ENCODE data around the gene RPGRIP1. TPM values are rescaled to one million over a fixed set of nuclear protein-coding genes. Genes with fewer than 3 reads are reported as not detected.

Gene RPGRIP1
- total and polyA plus RNA-seq, 5 donors from 2014 or later: 0.10 TPM; not detected in 4

DNA sequence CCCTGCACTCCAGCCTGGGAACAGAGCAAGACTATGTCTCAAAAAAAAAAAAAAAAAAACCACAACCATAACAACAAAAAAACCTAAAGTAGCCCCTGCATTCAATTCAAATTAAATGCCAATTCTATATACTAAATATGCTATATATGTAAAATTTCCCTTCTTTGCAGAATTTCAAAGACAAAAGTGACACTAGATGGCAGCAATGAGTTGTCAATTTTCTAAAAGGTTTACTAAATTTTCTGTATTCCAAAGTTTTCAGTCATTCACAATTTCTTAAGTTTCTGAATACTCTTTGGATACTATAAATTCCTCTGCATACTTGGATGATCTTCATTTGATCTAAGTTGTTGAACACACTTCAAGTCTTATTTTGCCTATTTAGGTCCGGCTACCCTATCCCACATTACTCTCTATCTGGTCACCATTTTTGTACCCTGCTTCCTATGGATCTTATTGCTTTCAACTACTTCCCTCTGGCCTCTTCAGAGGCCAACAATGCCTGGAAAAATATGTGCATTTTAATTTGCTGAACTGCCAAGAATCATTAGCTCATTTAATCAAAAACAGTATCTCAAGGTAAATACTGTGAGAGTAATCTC is 38.6 kb upstream of the RPGRIP1 start:
- H3K36me3 Mint-ChIP-seq: peaks cover 21% of the 10 kb centered on the region
- Histone ChIP-seq H3K27ac (ENCODE audit: insufficient read depth, low read length, poor library complexity, severe bottlenecking) (peak overlapping the region; percentile 9), H3K4me1 (ENCODE audit: control insufficient read depth, insufficient read depth, low read length, poor library complexity, severe bottlenecking) (peaks cover 46% of the 10 kb centered on the region), H3K36me3 (ENCODE audit: control insufficient read depth, insufficient read depth, low read length) (peaks cover 52% of the 10 kb centered on the region), H3K4me3 (ENCODE audit: low read depth, low read length) (no peak overlapping the region), H3K27me3 (ENCODE audit: control insufficient read depth, insufficient read depth, low read length) (no peaks in the 10 kb centered on the region), H3K9me3 (ENCODE audit: control insufficient read depth in 2 of 2, low read length in 2 of 2) (no peaks in the 10 kb centered on the region)
- no peaks in the 10 kb centered on the region for H3K27me3 Mint-ChIP-seq
- DNase-seq (peak in 2 of 3 donors; percentile 46 to 51), ATAC-seq (ENCODE audit: low read depth in 2 of 2) (no peak)
- no peaks in the 10 kb centered on the region for H3K9me3 Mint-ChIP-seq
- peak overlapping the region; percentile 6 to 89 (median 40) for H3K27ac Mint-ChIP-seq
- H3K4me3 Mint-ChIP-seq: peak overlapping the region in 3 of 4 donors; percentile 2 to 38 (median 3)
- peaks cover 36 to 89% (median 60%) of the 10 kb centered on the region in 4 donors for H3K4me1 Mint-ChIP-seq

DNA sequence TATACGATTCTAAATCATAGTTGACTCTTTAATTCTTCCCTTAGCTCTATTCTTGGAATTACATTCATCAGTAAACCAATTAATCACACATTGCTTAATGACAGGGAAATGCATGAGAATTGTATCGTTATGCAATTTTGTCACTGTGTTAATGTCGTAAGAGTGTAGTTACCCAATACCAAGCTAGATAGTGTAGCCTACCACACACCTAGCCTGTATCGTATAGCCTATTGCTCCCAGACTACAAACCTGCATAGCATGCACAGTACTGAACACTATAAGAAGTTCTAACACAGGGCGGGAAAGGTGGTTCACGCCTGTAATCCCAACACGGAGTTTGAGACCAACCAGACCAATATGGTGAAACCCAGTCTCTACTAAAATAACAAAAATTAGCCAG is 35.3 kb upstream of the RPGRIP1 start:
- Mint-ChIP-seq H3K9me3 (no peaks in the 10 kb centered on the region), H3K4me3 (peak overlapping the region in 2 of 4 donors; percentile 21 to 34), H3K36me3 (peaks cover 36% of the 10 kb centered on the region), H3K27ac (peak overlapping the region in 1 of 3 donors; percentile 74), H3K27me3 (no peaks in the 10 kb centered on the region), H3K4me1 (peaks cover 43 to 86% (median 57%) of the 10 kb centered on the region in 4 donors)
- DNase-seq (no peak), ATAC-seq (ENCODE audit: low read depth in 2 of 2) (no peak)
- peak overlapping the region; percentile 19 for H3K27ac ChIP-seq (ENCODE audit: insufficient read depth, low read length, poor library complexity, severe bottlenecking)
- peak overlapping the region; percentile 4 for H3K4me3 ChIP-seq (ENCODE audit: low read depth, low read length)
- peaks cover 59% of the 10 kb centered on the region for H3K36me3 ChIP-seq (ENCODE audit: control insufficient read depth, insufficient read depth, low read length)
- no peaks in the 10 kb centered on the region for H3K9me3 ChIP-seq (ENCODE audit: control insufficient read depth in 2 of 2, low read length in 2 of 2)
- H3K4me1 ChIP-seq (ENCODE audit: control insufficient read depth, insufficient read depth, low read length, poor library complexity, severe bottlenecking): peaks cover 47% of the 10 kb centered on the region
- H3K27me3 ChIP-seq (ENCODE audit: control insufficient read depth, insufficient read depth, low read length): no peaks in the 10 kb centered on the region

DNA sequence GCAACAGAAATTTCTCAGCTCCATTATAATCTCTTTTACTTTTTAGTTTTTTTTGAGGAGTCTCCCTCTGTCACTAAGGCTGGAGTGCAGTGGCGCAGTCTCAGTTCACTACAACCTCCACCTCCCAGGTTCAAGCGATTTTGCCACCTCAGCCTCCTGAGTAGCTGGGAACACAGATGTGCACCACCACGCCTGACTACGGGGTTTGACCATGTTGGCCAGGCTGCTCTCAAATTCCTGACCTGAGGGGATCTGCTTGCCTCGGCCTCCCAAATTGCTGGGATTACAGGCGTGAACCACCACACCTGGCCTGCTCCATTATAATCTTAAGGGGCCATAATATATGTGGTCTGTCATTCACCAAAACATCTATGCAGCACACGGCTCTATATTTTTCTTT is 34.1 kb upstream of the RPGRIP1 start:
- Histone ChIP-seq H3K36me3 (ENCODE audit: control insufficient read depth, insufficient read depth, low read length) (peaks cover 63% of the 10 kb centered on the region), H3K9me3 (ENCODE audit: control insufficient read depth in 2 of 2, low read length in 2 of 2) (no peaks in the 10 kb centered on the region), H3K27ac (ENCODE audit: insufficient read depth, low read length, poor library complexity, severe bottlenecking) (no peak overlapping the region), H3K27me3 (ENCODE audit: control insufficient read depth, insufficient read depth, low read length) (no peaks in the 10 kb centered on the region), H3K4me1 (ENCODE audit: control insufficient read depth, insufficient read depth, low read length, poor library complexity, severe bottlenecking) (peaks cover 36% of the 10 kb centered on the region), H3K4me3 (ENCODE audit: low read depth, low read length) (no peak overlapping the region)
- Mint-ChIP-seq H3K9me3 (no peaks in the 10 kb centered on the region), H3K4me1 (peaks cover 50 to 88% (median 65%) of the 10 kb centered on the region in 4 donors), H3K36me3 (peaks cover 49% of the 10 kb centered on the region), H3K27me3 (no peaks in the 10 kb centered on the region), H3K4me3 (peak overlapping the region in 3 of 4 donors; percentile 10 to 22 (median 19)), H3K27ac (peak overlapping the region in 2 of 3 donors; percentile 51 to 71)
- ATAC-seq (ENCODE audit: low read depth in 2 of 2): peak in 1 of 2 donors; percentile 3
- DNase-seq: no peak

DNA sequence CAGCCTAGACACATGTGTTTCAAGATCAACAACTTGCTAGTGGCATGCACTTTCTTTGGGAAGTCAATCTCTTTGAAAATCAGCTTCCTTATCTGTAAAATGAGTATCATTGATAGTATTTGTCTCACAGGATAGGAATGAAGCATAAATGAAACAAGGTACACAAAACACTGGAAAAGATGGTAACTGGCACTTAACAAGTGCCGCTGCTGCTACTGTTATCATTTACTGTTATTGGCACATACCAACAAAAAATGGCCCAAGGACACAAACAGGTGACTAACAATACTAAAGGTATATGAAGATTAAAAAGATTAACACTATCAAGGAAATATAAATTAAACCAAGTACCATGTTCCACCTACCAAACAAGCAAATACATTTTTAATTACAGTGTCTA is 31.5 kb upstream of the RPGRIP1 start:
- ATAC-seq (ENCODE audit: low read depth in 2 of 2) (no peak), DNase-seq (no peak)
- Mint-ChIP-seq H3K9me3 (no peaks in the 10 kb centered on the region), H3K36me3 (peaks cover 54% of the 10 kb centered on the region), H3K4me1 (peaks cover 45 to 85% (median 61%) of the 10 kb centered on the region in 4 donors), H3K27me3 (no peaks in the 10 kb centered on the region), H3K27ac (no peak overlapping the region), H3K4me3 (peak overlapping the region; percentile 26 to 88 (median 42))
- H3K4me1 ChIP-seq (ENCODE audit: control insufficient read depth, insufficient read depth, low read length, poor library complexity, severe bottlenecking): peaks cover 41% of the 10 kb centered on the region
- H3K4me3 ChIP-seq (ENCODE audit: low read depth, low read length): peak overlapping the region; percentile 2
- H3K9me3 ChIP-seq (ENCODE audit: control insufficient read depth in 2 of 2, low read length in 2 of 2): no peaks in the 10 kb centered on the region
- peaks cover 70% of the 10 kb centered on the region for H3K36me3 ChIP-seq (ENCODE audit: control insufficient read depth, insufficient read depth, low read length)
- no peak overlapping the region for H3K27ac ChIP-seq (ENCODE audit: insufficient read depth, low read length, poor library complexity, severe bottlenecking)
- H3K27me3 ChIP-seq (ENCODE audit: control insufficient read depth, insufficient read depth, low read length): no peaks in the 10 kb centered on the region

DNA sequence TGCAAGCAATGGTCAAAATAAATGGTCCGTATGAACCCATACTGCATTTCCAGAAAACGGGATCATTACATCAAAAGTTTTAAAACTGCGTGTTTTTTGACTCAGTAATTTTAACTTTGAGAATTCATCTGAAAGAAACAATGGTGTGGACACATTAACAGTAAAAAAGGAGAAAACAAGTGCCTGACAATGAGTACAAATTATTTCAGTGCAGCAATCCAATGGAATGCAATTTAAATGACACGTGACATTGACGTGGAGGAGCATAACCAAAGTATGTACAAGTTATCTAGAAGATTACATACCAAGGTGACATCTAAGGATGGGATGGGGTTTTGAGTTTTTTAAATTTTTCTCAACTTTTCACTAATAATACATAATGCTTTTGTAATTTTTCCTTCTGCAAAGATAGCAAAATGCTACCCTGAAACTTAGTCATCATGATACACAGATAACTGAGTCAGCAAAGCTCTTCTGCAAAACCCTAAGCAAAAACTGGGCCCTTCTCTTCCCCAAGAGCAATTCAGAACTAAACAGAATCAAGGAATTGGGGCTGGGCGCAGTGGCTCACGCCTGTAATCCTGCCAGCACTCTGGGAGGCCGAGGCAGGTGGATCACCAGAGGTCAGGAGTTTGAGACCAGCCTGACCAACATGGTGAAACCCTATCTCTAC is 31.0 kb upstream of the RPGRIP1 start:
- DNase-seq: no peak
- H3K9me3 ChIP-seq (ENCODE audit: control insufficient read depth in 2 of 2, low read length in 2 of 2): no peaks in the 10 kb centered on the region
- no peak for ATAC-seq (ENCODE audit: low read depth in 2 of 2)
- Mint-ChIP-seq H3K4me3 (peak overlapping the region in 1 of 4 donors; percentile 26), H3K27me3 (no peaks in the 10 kb centered on the region), H3K9me3 (no peaks in the 10 kb centered on the region), H3K4me1 (peaks cover 44 to 86% (median 63%) of the 10 kb centered on the region in 4 donors), H3K27ac (peak overlapping the region in 1 of 3 donors; percentile 84), H3K36me3 (peaks cover 54% of the 10 kb centered on the region)
- no peaks in the 10 kb centered on the region for H3K27me3 ChIP-seq (ENCODE audit: control insufficient read depth, insufficient read depth, low read length)
- peaks cover 71% of the 10 kb centered on the region for H3K36me3 ChIP-seq (ENCODE audit: control insufficient read depth, insufficient read depth, low read length)
- peaks cover 41% of the 10 kb centered on the region for H3K4me1 ChIP-seq (ENCODE audit: control insufficient read depth, insufficient read depth, low read length, poor library complexity, severe bottlenecking)
- H3K4me3 ChIP-seq (ENCODE audit: low read depth, low read length): no peak overlapping the region
- no peak overlapping the region for H3K27ac ChIP-seq (ENCODE audit: insufficient read depth, low read length, poor library complexity, severe bottlenecking)

DNA sequence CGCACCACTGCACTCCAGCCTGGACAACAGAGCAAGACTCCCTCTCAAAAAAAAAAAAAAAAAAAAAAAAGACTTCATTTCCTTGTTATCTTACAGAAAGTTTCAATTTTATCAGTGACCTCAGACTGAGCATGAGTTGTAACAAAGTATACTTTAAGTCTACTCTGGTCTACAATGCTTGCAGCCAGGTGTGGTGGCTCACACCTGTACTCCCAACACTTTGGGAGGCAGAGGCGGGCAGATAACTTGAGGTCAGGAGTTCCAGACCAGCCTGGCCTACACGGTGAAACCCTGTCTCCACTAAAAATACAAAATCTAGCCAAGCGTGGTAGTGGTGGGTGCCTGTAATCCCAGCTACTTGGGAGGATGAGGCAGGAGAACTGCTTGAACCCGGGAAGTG is 28.7 kb upstream of the RPGRIP1 start:
- Mint-ChIP-seq H3K27ac (peak overlapping the region in 1 of 3 donors; percentile 66), H3K4me3 (peak overlapping the region in 1 of 4 donors; percentile 33), H3K27me3 (no peaks in the 10 kb centered on the region), H3K4me1 (peaks cover 47 to 88% (median 68%) of the 10 kb centered on the region in 4 donors), H3K9me3 (no peaks in the 10 kb centered on the region), H3K36me3 (peaks cover 47% of the 10 kb centered on the region)
- Histone ChIP-seq H3K4me3 (ENCODE audit: low read depth, low read length) (no peak overlapping the region), H3K4me1 (ENCODE audit: control insufficient read depth, insufficient read depth, low read length, poor library complexity, severe bottlenecking) (peaks cover 53% of the 10 kb centered on the region), H3K27ac (ENCODE audit: insufficient read depth, low read length, poor library complexity, severe bottlenecking) (no peak overlapping the region), H3K27me3 (ENCODE audit: control insufficient read depth, insufficient read depth, low read length) (no peaks in the 10 kb centered on the region), H3K36me3 (ENCODE audit: control insufficient read depth, insufficient read depth, low read length) (peaks cover 71% of the 10 kb centered on the region), H3K9me3 (ENCODE audit: control insufficient read depth in 2 of 2, low read length in 2 of 2) (no peaks in the 10 kb centered on the region)
- DNase-seq (no peak), ATAC-seq (ENCODE audit: low read depth in 2 of 2) (no peak)

DNA sequence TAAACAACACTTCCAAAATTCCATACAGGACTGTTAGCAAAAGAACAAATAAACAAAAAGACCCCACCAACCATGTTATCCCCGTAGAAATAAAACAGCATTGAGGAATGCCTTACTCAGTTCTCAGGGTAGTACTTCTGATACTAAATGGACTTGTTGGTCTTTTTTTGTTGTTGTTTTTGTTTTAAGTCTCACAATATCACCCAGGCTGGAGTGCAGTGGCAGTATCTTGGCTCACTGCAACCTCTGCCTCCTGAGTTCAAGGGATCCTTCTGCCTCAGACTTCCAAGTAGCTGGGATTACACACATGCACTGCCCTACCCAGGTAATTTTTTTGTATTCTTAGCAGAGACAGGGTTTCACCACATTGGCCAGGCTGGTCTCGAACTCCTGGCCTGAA is 27.7 kb upstream of the RPGRIP1 start:
- H3K36me3 Mint-ChIP-seq: peaks cover 48% of the 10 kb centered on the region
- peaks cover 48 to 88% (median 66%) of the 10 kb centered on the region in 4 donors for H3K4me1 Mint-ChIP-seq
- Histone ChIP-seq H3K9me3 (ENCODE audit: control insufficient read depth in 2 of 2, low read length in 2 of 2) (no peaks in the 10 kb centered on the region), H3K36me3 (ENCODE audit: control insufficient read depth, insufficient read depth, low read length) (peaks cover 72% of the 10 kb centered on the region), H3K4me3 (ENCODE audit: low read depth, low read length) (no peak overlapping the region), H3K4me1 (ENCODE audit: control insufficient read depth, insufficient read depth, low read length, poor library complexity, severe bottlenecking) (peaks cover 57% of the 10 kb centered on the region), H3K27me3 (ENCODE audit: control insufficient read depth, insufficient read depth, low read length) (no peaks in the 10 kb centered on the region), H3K27ac (ENCODE audit: insufficient read depth, low read length, poor library complexity, severe bottlenecking) (no peak overlapping the region)
- H3K9me3 Mint-ChIP-seq: no peaks in the 10 kb centered on the region
- DNase-seq (no peak), ATAC-seq (ENCODE audit: low read depth in 2 of 2) (no peak)
- H3K27me3 Mint-ChIP-seq: no peaks in the 10 kb centered on the region
- peak overlapping the region in 2 of 4 donors; percentile 43 to 46 for H3K4me3 Mint-ChIP-seq
- peak overlapping the region in 2 of 3 donors; percentile 47 to 69 for H3K27ac Mint-ChIP-seq
